Testis (tissue), 2 donors: ENCODE results near the gene TWNK.

Experiments used
- CTCF ChIP-seq, 3 experiments: fragments of 450-650 bp in 2 of 3; fragments of 200-600 bp in 1 of 3; sonication (generic) in 1 of 3; IDR thresholded peaks; one replicate each; pipeline ENCODE4 v1.5.1; 2016 to 2019; ENCODE audit warnings: antibody characterized with exemption in 3 of 3, mild to moderate bottlenecking in 2 of 3, moderate library complexity in 1 of 3
- POLR2A ChIP-seq: fragments of 450-650 bp; IDR thresholded peaks from one replicate; pipeline ENCODE4 v1.6.1; 2017; ENCODE audit warnings: antibody characterized with exemption, mild to moderate bottlenecking, moderate library complexity

- TF ChIP-seq CTCF (IDR thresholded peaks at IDR 0.05), result no peak
- no peak for TF ChIP-seq POLR2A
Observed at GRCh38 chr10:100968863-100969186, 18.5 kb upstream of the TWNK start.
